ENCODE measurements around the gene PLXDC2.

GRCh38 chr10:19832699-19833098, 16.5 kb downstream of the PLXDC2 start:
- TF ChIP-seq CTCF (IDR thresholded peaks at IDR 0.05) (no peak), POLR2AphosphoS5 (IDR thresholded peaks at IDR 0.05; ENCODE audit: insufficient read depth in 1 of 2, low read depth in 1 of 2) (no peak)

Measured in vagina (tissue), 2 donors.